HepG2 (cell line): ENCODE measurements around the gene ZC3H18. TPM values are rescaled to one million over a fixed set of nuclear protein-coding genes. Genes with fewer than 3 reads are reported as not detected.

ENCODE experiments used
- EED ChIP-seq: sonication (generic); formaldehyde crosslinking; IDR thresholded peaks from 2 replicates; pipeline ENCODE4 v1.5.0; 2020; ENCODE audit warnings: mild to moderate bottlenecking, missing genetic modification reagents
- KLF6 ChIP-seq: IDR thresholded peaks from 2 replicates; pipeline ENCODE4 v1.8.0; 2016; ENCODE audit warnings: missing biosample characterization, missing genetic modification reagents
- RAD51 ChIP-seq: fragments of 450-650 bp; IDR thresholded peaks from 2 replicates; pipeline ENCODE4 v1.6.1; 2016; ENCODE audit warnings: borderline replicate concordance
- THAP11 ChIP-seq: IDR thresholded peaks from 2 replicates; pipeline ENCODE4 v1.6.1; 2016; ENCODE audit warnings: missing biosample characterization, missing genetic modification reagents
- ZFYVE20 ChIP-seq: sonication (generic); formaldehyde crosslinking; IDR thresholded peaks from 2 replicates; pipeline ENCODE4 v1.8.0; 2023; ENCODE audit warnings: low read depth, mild to moderate bottlenecking, moderate library complexity, missing genetic modification reagents, borderline replicate concordance
- polyA plus RNA-seq, 8 experiments: library from polyadenylated mRNA; depleted of rRNA in 3 of 8; stranded (reverse) in 7 of 8; unstranded in 1 of 8; fragments of >200 nt; fragmentation: Illumina TruSeq in 4 of 8; extraction: Trizol in 4 of 8; gene quantifications; 2 replicates each; pipeline versions ENCODE4 v1.2.1 to v1.2.3, GENCODE V29; 2011 to 2016; ENCODE audit warnings: low read depth in 4 of 8, missing spikeins in 1 of 8, mixed read lengths in 1 of 8; ENCODE audit not compliant: insufficient read depth in 1 of 8
- total RNA-seq, 5 experiments: library from RNA; depleted of rRNA; stranded (reverse); fragments of >200 nt; fragmentation: Illumina TruSeq; extraction: Trizol; gene quantifications; 2 replicates each; pipeline ENCODE4 v1.2.3, GENCODE V29; 2016; ENCODE audit warnings: low read depth in 1 of 5
- TF ChIP-seq, protein P1 (sequence below), 2 experiments: fragments of 450-650 bp in 1 of 2; sonication (generic) in 1 of 2; formaldehyde crosslinking in 1 of 2; IDR thresholded peaks; 2 replicates each; pipeline versions ENCODE4 v1.6.1 to v1.8.0; 2016 to 2022; ENCODE audit warnings: antibody characterized with exemption in 1 of 2, mild to moderate bottlenecking in 1 of 2, missing genetic modification reagents in 1 of 2
- TF ChIP-seq, protein P2 (sequence below): fragments of 450-650 bp; IDR thresholded peaks from 2 replicates; pipeline ENCODE4 v1.6.1; 2016
- TF ChIP-seq, protein P3 (sequence below): sonication (generic); formaldehyde crosslinking; IDR thresholded peaks from 2 replicates; pipeline ENCODE4 v1.4.0; 2020; ENCODE audit warnings: mild to moderate bottlenecking, missing genetic modification reagents

Gene ZC3H18
- total and polyA plus RNA-seq, 2 of the 13 experiments (the other 11 are each of a cell fraction or from before 2014, with no cell fraction given): 11.2 to 27.4 TPM

DNA sequence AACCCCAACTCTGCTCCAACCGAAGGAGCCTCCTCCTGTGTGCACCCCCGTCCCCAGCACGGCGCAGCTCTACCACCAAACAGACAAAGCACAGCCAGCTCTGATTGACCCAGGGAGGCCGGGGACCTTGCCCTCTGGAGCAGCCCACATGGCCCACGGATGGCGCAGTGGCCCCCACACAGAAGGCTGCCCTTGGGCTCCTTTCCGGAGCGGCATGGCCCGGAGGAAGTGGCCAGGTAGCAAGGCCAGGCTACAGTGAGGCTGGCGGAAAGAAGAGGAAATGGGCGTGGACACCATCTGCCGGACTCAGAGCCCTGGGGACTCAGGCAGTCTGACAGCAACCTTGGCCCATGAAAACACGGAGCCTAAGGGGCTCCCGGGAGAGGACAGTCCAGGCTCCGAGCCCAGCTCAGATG lies 19.9 kb upstream of the ZC3H18 start (continued):
- TF ChIP-seq, protein P1, sequence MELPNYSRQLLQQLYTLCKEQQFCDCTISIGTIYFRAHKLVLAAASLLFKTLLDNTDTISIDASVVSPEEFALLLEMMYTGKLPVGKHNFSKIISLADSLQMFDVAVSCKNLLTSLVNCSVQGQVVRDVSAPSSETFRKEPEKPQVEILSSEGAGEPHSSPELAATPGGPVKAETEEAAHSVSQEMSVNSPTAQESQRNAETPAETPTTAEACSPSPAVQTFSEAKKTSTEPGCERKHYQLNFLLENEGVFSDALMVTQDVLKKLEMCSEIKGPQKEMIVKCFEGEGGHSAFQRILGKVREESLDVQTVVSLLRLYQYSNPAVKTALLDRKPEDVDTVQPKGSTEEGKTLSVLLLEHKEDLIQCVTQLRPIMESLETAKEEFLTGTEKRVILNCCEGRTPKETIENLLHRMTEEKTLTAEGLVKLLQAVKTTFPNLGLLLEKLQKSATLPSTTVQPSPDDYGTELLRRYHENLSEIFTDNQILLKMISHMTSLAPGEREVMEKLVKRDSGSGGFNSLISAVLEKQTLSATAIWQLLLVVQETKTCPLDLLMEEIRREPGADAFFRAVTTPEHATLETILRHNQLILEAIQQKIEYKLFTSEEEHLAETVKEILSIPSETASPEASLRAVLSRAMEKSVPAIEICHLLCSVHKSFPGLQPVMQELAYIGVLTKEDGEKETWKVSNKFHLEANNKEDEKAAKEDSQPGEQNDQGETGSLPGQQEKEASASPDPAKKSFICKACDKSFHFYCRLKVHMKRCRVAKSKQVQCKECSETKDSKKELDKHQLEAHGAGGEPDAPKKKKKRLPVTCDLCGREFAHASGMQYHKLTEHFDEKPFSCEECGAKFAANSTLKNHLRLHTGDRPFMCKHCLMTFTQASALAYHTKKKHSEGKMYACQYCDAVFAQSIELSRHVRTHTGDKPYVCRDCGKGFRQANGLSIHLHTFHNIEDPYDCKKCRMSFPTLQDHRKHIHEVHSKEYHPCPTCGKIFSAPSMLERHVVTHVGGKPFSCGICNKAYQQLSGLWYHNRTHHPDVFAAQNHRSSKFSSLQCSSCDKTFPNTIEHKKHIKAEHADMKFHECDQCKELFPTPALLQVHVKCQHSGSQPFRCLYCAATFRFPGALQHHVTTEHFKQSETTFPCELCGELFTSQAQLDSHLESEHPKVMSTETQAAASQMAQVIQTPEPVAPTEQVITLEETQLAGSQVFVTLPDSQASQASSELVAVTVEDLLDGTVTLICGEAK (IDR thresholded peaks at IDR 0.05): no peak
- TF ChIP-seq, protein P1 (CRISPR knock-in tag; IDR thresholded peaks at IDR 0.05): no peak
- TF ChIP-seq KLF6 (CRISPR knock-in tag) (no peak), EED (CRISPR knock-in tag) (0 out of 2 replicates have a peak, but pooled peaks have one; percentile 26), ZFYVE20 (no peak), RAD51 (no peak), THAP11 (CRISPR knock-in tag) (0 out of 2 replicates have a peak, but pooled peaks have one; percentile 35)
- TF ChIP-seq, protein P2, sequence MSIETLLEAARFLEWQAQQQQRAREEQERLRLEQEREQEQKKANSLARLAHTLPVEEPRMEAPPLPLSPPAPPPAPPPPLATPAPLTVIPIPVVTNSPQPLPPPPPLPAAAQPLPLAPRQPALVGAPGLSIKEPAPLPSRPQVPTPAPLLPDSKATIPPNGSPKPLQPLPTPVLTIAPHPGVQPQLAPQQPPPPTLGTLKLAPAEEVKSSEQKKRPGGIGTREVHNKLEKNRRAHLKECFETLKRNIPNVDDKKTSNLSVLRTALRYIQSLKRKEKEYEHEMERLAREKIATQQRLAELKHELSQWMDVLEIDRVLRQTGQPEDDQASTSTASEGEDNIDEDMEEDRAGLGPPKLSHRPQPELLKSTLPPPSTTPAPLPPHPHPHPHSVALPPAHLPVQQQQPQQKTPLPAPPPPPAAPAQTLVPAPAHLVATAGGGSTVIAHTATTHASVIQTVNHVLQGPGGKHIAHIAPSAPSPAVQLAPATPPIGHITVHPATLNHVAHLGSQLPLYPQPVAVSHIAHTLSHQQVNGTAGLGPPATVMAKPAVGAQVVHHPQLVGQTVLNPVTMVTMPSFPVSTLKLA: no peak
- TF ChIP-seq, protein P3, sequence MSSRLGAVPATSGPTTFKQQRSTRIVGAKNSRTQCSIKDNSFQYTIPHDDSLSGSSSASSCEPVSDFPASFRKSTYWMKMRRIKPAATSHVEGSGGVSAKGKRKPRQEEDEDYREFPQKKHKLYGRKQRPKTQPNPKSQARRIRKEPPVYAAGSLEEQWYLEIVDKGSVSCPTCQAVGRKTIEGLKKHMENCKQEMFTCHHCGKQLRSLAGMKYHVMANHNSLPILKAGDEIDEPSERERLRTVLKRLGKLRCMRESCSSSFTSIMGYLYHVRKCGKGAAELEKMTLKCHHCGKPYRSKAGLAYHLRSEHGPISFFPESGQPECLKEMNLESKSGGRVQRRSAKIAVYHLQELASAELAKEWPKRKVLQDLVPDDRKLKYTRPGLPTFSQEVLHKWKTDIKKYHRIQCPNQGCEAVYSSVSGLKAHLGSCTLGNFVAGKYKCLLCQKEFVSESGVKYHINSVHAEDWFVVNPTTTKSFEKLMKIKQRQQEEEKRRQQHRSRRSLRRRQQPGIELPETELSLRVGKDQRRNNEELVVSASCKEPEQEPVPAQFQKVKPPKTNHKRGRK (CRISPR knock-in tag): no peak
